ENCODE results near the gene TFPI.
"Not testable (repeated sequence)": the region's sequence is repeated elsewhere in the genome, so short reads cannot be mapped to it uniquely, and the experiment has no call there.

DNA sequence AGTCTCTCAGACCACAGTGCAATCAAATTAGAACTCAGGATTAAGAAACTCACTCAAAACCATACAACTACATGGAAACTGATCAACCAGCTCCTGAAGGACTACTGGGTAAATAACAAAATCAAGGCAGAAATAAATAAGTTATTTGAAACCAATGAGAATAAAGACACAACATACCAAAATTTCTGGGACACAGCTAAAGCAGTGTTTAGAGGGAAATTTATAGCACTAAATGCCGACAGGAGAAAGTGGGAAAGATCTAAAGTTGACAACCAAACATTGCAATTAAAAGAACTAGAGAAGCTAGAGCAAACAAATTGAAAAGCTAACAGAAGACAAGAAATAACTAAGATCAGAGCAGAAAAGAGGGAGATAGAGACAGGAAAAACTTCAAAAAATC lies 18.9 kb downstream of the TFPI start:
- not testable (repeated sequence) for TF ChIP-seq POLR2A (IDR thresholded peaks at IDR 0.05; ENCODE audit: low read length); GATA1 (IDR thresholded peaks at IDR 0.05; ENCODE audit: low read depth, low read length)

All from erythroblast (primary cell).